Mucosa of descending colon (tissue), 3 donors: ENCODE results near the gene DCAF8. TPM values are rescaled to one million over a fixed set of nuclear protein-coding genes. Genes with fewer than 3 reads are reported as not detected.

Experiments
- ATAC-seq: fragments of 200-7000 bp; cut with Tn5 transposase; one replicate; pipeline ENCODE4 v1.9.1; 2020; ENCODE audit warnings: mild to moderate bottlenecking, moderate library complexity
- DNase-seq, 3 donors: peaks; one replicate each; pipeline ENCODE4 v3.0.0-alpha.2; 2020
- H3K36me3 ChIP-seq: fragments of 200-600 bp; one replicate; pipeline ENCODE4 v1.8.0; 2021; ENCODE audit warnings: low read depth, mild to moderate bottlenecking
- H3K4me1 ChIP-seq: fragments of 200-600 bp; one replicate; pipeline ENCODE4 v1.8.0; 2021; ENCODE audit warnings: low read depth, mild to moderate bottlenecking
- H3K4me3 ChIP-seq: fragments of 200-600 bp; one replicate; pipeline ENCODE4 v1.8.0; 2021; ENCODE audit warnings: mild to moderate bottlenecking
- H3K9me3 ChIP-seq: fragments of 200-600 bp; one replicate; pipeline ENCODE4 v1.8.0; 2021; ENCODE audit warnings: mild to moderate bottlenecking
- intact Hi-C, 2 donors: fragments of 100-400 bp; cut with DNase I in 1 of 2; cut with micrococcal nuclease in 1 of 2; formaldehyde crosslinking; loops; one replicate each; pipeline versions ENCODE4 v1.11.0 to v1.11.1; 2022; cut with DNase I, micrococcal nuclease
- total RNA-seq, 3 donors: library from RNA; stranded (reverse); fragmentation: NEBNext Ultra II Directional in 2 of 3; extraction: Animal tissue kit (Norgen Biotek cat#: 25700) in 2 of 3; gene quantifications; one replicate each; pipeline versions ENCODE4 v1.2.1 to v1.2.4, GENCODE V29; 2021 to 2023
- TF ChIP-seq, protein P1 (sequence below): fragments of 200-600 bp; IDR thresholded peaks from one replicate; pipeline ENCODE4 v1.8.0; 2022; ENCODE audit warnings: antibody characterized with exemption, mild to moderate bottlenecking
- donor health status: DM: no; HTN: no; CAD: no; lungs with moderate emphysema.
- donor health status: DM: no; HTN: no; CAD: no.
- donor health status: DM: no; HTN: yes; CAD: no.

DCAF8 gene
- total RNA-seq, 3 donors from 2014 or later, result 96.7 to 146 (median 123) TPM

DNA sequence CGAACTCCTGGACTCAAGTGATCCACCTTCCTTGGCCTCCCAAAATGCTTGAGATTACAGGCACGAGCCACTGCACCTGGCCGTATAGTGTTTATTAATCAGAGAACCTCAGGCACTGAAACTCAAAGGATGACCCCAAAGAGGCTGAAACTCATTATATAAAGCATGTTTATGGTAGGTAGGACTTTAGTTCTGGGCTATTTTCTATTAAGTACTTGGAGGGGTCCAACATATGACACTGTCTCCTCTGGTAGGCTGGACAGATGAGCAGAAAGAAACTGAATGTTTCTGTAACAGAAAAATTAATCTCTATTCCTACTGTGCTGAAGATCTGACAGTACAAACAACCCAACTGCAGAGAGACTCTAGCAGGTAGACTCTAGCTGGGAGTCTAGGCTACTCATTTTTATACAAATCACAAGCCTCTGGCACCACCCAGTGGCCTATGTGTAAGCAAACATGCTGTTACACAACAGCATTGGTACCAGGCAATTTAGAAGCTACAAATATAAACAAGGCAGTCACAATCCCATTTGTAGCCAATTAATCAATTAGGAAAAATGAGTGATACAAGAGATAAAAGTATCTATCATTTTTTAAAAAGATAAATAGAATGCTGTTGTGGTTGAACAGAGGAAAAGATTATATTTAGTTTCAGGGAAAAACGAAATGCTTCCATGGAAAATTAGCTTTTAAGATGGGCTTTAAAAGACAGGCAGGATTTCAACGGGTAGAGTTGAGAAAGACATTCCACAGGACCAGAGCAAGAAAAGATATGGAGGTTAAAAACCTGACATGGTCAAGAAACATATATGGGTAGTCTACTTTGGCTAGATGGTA lies 10.4 kb downstream of the DCAF8 start:
- Histone ChIP-seq H3K4me3 (no peak overlapping the region), H3K4me1 (no peaks in the 10 kb centered on the region), H3K9me3 (no peaks in the 10 kb centered on the region), H3K36me3 (no peaks in the 10 kb centered on the region)
- DNase-seq (peak in 2 of 3 donors; percentile 33 to 75), ATAC-seq (peak; percentile 96)
- intact Hi-C loops, result no loop called here
- TF ChIP-seq, protein P1, sequence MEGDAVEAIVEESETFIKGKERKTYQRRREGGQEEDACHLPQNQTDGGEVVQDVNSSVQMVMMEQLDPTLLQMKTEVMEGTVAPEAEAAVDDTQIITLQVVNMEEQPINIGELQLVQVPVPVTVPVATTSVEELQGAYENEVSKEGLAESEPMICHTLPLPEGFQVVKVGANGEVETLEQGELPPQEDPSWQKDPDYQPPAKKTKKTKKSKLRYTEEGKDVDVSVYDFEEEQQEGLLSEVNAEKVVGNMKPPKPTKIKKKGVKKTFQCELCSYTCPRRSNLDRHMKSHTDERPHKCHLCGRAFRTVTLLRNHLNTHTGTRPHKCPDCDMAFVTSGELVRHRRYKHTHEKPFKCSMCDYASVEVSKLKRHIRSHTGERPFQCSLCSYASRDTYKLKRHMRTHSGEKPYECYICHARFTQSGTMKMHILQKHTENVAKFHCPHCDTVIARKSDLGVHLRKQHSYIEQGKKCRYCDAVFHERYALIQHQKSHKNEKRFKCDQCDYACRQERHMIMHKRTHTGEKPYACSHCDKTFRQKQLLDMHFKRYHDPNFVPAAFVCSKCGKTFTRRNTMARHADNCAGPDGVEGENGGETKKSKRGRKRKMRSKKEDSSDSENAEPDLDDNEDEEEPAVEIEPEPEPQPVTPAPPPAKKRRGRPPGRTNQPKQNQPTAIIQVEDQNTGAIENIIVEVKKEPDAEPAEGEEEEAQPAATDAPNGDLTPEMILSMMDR, result no peak

DNA sequence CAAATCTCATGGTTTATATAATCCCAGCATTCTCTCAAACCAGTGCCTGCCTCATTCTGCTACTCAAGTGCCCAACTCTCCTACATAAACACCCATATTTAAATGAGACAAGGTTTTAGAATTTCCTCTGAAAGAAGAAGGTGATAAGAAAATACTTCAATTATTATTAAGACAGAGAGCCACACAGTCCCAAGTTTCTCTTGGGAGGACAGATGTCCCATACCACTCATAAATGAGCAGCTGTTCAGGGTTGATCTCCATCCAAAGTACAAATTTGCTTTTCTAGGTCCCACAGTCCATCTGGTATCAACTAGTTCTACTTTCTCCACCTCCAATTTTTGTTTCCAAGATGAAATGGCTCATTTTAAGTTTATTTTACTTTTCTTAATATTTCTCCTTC lies 11.3 kb downstream of the DCAF8 start:
- Histone ChIP-seq H3K9me3 (no peaks in the 10 kb centered on the region), H3K4me1 (no peaks in the 10 kb centered on the region), H3K4me3 (no peak overlapping the region), H3K36me3 (no peaks in the 10 kb centered on the region)
- no peak for DNase-seq
- intact Hi-C loops, result no loop called here
- TF ChIP-seq, protein P1, result no peak
- no peak for ATAC-seq

DNA sequence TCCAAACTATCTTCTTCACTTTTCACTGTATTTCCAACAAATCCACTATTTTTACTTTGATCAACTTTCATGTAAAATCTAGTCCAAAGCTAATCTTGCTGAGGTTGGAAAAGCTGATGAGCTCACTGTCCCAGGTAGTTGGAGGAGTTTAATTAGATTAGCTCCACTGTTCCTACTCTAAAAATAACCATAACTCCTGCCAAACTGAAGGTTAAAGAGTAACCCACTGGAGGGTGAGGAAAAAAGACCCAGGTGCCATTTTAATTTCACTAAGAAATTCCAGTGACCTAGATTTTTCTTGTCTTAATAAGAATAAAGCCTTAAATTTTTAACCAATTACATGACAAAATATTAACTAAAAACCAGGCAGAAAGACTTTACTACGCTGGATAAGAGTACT lies 15.3 kb downstream of the DCAF8 start:
- DNase-seq, result no peak
- H3K4me1 ChIP-seq, result no peaks in the 10 kb centered on the region
- no peaks in the 10 kb centered on the region for H3K36me3 ChIP-seq
- TF ChIP-seq, protein P1, result no peak
- ATAC-seq, result no peak
- no peaks in the 10 kb centered on the region for H3K9me3 ChIP-seq
- intact Hi-C loops, result no loop called here
- no peak overlapping the region for H3K4me3 ChIP-seq

DNA sequence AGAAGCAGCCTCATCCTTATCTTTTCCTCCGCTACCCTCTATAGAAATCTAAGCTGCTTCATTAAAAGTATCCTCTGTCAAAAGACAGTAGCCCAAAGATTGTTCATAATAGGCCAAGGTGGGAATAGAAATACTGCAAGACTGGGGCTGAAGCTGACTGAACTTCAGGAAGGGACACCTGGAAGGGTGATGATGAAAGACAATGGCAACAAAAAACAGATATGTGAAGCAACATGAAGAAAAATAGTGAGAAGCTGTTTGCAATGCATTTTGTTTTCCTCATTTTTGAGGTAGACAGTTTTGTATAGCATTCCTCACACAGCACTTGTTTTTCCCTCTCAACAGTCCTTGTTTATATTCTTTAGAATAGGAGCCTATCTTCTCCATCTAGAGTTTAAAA lies 16.9 kb downstream of the DCAF8 start:
- H3K9me3 ChIP-seq, result no peaks in the 10 kb centered on the region
- ATAC-seq, result no peak
- H3K4me1 ChIP-seq, result no peaks in the 10 kb centered on the region
- no peaks in the 10 kb centered on the region for H3K36me3 ChIP-seq
- H3K4me3 ChIP-seq, result no peak overlapping the region
- TF ChIP-seq, protein P1, result no peak
- intact Hi-C loops, result no loop called here
- DNase-seq, result no peak

DNA sequence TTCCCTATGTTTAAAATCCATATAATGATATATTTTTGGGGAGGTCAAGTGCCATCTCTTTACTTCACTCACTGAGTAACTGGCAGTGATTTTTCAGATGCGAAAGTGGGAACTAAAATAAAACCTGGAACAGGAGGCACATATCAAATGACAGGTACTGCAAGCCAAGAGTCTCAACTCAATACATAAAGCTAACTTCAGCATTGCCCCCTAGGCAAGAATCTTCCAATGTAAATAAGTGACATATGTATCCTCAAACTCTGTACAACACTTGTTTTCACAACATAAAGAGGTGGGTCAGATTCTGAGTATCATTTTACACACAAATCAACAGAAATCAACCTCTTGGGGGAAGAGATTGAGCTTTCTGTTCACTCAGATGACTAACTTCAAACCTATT lies 18.1 kb downstream of the DCAF8 start:
- ATAC-seq (no peak), DNase-seq (no peak)
- Histone ChIP-seq H3K4me1 (no peaks in the 10 kb centered on the region), H3K4me3 (no peak overlapping the region), H3K36me3 (peaks cover 4% of the 10 kb centered on the region), H3K9me3 (no peaks in the 10 kb centered on the region)
- intact Hi-C loops, result no loop called here
- TF ChIP-seq, protein P1, result no peak
